Measurements from ENCODE around the gene KRTAP23-1.

The KRTAP23-1 gene, protein sequence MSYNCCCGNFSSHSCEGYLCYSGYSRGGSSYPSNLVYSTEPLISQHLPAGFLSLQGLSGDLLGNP

DNA sequence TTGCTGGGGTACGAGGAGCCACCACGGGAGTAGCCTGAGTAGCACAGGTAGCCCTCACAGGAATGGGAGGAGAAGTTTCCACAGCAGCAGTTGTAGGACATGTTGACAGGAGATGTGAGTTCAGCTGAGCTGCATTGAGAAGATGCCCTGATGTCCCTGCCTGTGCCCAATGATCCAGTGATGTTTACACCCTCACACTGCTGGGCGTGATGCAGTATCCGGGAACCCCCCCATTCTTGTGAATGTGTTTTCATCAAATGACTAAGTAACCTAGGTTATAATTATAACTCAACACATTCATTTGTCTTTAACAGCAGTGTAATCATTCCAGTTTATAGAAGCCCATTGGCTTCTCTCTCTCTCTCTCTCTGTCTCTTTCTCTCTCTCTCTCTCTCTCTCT lies at the start of gene KRTAP23-1:
KRTAP23-1 (minus strand) TSS at position 101 of the 400 bp plus-strand sequence; CDS start at position 101, 0 bp downstream.
- DNase-seq (ENCODE audit: extremely low spot score, insufficient read length, low read depth), result no peak
- FAIRE-seq, result no peak

DNA sequence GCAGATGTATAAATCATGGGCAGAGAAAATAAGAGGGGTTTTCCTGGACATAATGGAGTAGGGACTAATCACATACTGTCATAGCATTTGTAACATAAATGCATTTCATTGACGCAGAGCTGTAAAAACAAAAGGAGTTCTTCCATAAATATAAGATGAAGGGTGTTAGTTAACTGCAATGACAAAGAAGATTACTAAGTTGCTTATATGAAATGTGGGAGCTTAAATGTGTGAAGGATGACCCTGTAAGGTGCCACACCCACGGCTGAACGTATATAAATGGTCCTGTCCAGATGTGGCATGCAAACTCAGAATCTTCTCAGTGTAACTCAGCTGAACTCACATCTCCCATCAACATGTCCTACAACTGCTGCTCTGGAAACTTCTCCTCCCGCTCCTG lies 47.3 kb upstream of the KRTAP23-1 start, which contains the start of gene KRTAP13-1:
KRTAP13-1 (plus strand) TSS at position 301 of the 400 bp plus-strand sequence; CDS start at position 357, 56 bp downstream.
- DNase-seq (ENCODE audit: extremely low spot score, insufficient read length, low read depth), result no peak
- no peak for FAIRE-seq

DNA sequence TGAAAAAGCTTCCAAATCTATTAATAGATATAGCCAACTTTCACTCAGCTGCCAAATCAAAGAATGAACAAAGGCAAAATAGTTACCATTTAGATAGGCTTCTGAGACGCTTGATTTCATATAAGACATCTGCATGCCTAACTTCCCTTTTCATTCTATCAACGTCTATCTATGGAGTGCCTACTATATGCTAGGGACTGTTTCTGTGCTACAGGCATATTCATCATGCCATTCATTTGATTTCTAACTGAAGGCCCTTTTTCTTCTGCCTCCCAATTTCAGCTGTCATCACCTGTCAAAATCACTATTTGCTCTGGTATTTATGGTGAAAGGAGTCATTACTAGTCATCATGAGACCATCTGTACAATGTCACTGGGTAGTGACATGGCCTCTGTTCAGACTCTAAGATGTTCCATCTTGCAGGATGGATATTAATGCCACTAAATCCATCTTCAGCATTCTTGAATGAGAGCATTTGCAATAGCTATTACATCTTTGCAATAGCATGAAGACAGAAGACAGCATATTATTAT lies 43.2 kb upstream of the KRTAP23-1 start:
- DNase-seq (ENCODE audit: extremely low spot score, insufficient read length, low read depth), result no peak
- FAIRE-seq, result no peak

DNA sequence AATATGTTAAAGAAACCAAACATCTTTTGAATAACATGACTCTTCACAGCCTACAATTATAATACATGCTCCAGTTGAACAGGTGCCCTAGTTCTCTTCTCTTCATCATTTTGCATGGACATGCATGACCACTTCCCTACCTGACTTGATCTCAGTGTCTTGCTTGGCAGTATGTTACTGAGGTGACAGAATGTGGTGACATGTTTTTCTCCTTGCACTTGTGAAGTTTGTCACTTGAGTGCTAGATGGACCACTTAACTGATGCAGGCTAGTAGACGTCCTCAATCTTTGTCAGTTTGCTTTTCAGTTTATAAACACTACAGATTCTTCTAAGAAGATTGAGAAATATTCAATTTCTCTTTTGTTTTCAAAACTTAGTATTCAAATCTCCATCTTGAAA lies 33.8 kb upstream of the KRTAP23-1 start:
- DNase-seq (ENCODE audit: extremely low spot score, insufficient read length, low read depth), result no peak
- FAIRE-seq, result no peak

DNA sequence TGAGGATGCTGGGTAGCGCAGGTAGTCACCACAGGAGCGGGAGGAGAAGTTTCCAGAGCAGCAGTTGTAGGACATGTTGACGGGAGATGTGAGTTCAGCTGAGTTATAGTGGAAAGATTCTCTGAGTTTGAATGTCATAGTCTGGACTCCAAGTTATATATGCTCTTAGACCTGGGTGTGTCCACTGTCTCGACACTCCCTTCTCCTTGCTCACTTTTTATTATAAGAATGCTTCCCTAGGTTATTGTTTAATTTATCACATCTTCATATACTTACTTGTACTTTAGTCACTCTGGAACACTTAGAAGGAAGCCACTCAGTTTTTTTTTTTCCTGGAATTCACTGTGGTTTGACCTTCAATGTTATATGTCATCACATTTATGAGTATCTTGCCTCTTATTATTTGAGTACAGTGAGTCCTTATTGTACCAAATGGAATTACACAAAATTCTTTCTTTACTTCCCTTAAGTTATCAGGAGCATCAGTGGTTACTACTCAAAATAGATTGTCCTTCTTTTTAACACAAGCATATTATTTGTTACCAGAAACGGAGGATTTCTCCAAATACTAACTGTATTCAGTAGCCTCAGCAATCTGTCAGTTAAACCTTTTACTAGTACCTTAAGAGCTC lies 23.8 kb upstream of the KRTAP23-1 start, which contains the start of gene KRTAP13-2:
KRTAP13-2 (minus strand) TSS at position 133 of the 632 bp plus-strand sequence; CDS start at position 75, 58 bp downstream.
- no peak for DNase-seq (ENCODE audit: extremely low spot score, insufficient read length, low read depth)

DNA sequence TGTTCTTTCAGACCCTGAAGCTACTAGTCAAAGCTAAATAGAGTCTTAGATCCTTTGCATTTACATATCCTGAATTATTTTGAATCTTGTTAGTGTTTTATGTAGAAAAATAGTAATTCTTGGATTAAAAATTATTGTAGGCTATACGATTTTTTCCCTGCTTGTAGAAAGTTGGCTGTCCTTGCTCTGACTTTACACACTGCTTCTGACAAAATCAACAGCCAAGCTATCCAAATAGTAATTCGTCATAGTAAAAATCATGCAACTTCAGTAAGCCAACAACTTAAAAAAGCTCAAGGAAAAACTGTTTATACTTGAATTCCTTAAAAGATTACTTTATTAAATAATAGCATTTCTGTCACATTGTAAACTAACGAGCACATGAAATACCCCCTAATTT lies 7.5 kb upstream of the KRTAP23-1 start:
- FAIRE-seq (no peak), DNase-seq (ENCODE audit: extremely low spot score, insufficient read length, low read depth) (no peak)

More for the DNA sequence above, 23.8 kb upstream of the KRTAP23-1 start, which contains the start of gene KRTAP13-2:
- FAIRE-seq, result no peak

DNA sequence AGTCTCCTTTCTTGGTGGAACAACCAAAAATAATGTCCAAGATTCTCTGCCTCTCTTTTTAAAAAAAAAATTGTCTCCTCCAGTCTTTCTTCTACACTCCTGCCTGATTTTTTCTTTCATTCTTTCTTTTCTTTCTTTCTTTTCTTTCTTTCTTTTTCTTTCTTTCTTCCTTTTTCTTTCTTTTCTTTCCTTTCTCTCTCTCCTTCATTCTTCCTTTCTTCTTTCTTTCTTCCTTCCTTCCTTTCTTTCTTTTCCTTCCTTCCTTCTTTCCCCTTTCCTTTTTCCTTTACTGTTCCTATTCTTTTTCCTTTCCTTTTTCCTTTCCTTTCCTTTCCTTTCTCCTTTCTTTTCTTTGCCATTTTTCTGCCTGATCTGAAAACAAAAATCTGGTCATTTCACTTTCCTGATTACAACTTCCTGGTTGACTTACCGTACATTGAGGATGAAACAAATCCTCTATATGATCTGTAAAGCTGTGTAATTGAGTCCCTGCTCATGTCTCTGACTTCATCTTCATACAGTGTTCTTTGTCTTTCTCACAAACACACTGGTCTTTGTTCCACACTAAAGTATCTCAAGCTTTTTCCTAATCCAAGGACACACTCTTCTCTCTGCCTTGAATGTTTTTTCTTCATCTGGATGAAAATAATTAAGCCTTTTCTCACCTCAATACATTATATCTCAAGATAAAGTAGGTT lies 6.1 kb upstream of the KRTAP23-1 start:
- FAIRE-seq (no peak), DNase-seq (ENCODE audit: extremely low spot score, insufficient read length, low read depth) (no peak)

DNA sequence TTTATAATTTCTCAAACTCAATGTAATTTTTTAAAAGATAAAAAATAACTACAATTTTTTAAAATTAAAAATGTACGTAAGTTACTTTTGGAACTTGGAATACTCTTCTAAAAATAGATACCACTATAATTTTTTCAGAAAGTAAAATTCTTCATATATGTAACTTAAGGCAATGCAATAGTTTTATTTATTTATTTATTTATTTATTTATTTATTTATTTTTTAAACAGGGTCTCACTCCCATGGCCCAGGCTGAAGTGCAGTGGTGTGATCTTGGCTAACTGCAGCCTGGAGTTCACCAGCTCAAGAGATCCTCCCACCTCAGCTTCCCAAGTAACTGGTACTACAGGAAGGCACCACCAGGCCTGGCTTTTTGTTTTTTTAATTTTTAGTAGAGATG lies 3.1 kb upstream of the KRTAP23-1 start:
- no peak for FAIRE-seq
- DNase-seq (ENCODE audit: extremely low spot score, insufficient read length, low read depth), result no peak

DNA sequence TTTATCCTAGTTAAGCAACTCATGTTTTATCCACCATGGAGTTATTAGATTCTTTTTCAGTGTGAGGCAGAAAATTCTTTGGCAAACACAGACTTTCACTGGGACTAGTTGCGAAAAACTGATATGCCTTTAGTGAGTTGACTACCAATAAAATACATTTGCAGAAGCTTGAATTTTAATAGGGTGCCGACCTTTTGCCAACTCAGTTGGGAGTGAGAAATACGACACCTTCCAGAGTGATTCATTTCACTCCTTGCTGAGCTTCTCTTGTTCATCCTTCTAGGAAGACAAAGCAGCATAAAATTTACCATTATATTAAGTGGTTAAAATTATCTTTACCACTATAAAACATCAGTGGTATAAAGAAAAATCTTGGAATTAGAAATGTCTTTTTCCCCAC lies 1.2 kb upstream of the KRTAP23-1 start:
- FAIRE-seq, result no peak
- DNase-seq (ENCODE audit: extremely low spot score, insufficient read length, low read depth), result no peak

DNA sequence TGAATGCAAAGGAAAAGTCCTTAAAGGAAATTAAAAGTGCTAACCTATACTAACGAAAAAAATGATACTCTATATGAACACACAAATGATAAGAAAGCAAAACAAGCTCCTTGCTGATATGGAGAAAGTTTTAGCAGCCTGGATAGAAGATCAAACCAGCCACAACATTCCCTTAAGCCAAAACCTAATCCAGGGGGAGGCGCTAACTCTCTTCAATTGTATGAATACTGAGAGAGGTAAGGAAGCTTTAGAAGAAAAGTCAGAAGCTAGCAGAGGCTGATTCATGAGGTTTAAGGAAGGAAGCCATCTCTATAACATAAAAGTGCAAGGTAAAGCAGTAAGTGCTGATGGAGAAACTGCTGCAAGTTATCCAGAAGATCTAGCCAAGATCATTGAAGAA lies 3.4 kb downstream of the KRTAP23-1 start:
- FAIRE-seq, result no peak
- no peak for DNase-seq (ENCODE audit: extremely low spot score, insufficient read length, low read depth)

DNA sequence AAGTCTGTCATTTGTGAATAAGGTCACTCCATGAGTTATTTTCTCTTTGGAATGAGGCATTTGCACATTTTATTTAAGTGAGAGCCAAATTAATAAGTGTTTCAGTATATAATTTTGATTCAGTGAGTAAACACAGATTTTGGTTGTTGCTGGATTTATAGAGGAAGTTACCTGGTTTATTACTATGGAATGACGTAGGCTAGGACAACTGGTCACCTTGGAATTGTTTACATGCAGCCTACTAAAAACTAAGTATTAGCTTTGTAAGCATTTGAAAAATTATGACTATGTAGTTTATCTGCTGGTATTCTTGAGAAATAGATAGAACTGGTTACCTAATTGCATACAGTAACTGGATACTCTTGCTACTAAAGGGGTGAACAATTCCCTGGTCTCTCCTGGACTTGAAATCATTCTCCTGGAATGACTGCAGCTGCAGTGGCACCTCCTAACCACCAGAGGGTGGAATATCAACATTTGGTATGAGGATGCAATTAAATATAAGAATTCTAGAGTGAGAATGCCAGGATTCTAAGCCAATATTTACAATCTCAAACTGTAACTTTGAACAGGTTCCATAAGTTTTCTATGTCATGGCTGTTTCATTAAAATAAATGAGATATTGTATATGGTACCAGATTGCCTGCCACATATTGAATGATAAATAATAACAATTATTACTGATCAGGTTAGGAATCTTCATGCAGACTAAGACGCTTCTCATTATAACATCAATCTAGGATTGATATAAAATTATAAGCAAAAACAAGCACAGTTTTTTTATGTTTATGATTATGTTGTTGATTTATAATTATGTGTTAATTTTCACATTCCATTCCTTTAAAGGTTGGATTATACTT lies 7.5 kb downstream of the KRTAP23-1 start:
- no peak for DNase-seq (ENCODE audit: extremely low spot score, insufficient read length, low read depth)
- no peak for FAIRE-seq

DNA sequence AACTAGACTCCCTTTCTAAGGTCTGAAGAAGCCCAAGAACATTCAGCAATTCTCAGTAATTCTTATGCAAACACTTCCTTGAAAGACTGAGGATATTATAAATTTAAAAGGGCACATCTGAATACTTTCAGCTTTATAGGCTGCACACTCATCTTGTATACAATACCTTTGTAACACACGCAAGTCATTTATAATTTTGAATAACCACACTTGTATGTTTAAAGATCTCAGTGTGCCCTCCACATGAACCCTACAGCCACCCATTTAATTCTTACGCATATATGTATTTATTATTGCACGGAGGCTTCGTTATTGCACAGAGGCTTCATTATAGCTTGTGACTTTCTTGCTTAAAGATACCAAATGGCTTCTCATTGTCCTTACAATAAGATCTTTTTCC lies 9.7 kb downstream of the KRTAP23-1 start:
- DNase-seq (ENCODE audit: extremely low spot score, insufficient read length, low read depth), result no peak
- no peak for FAIRE-seq

DNA sequence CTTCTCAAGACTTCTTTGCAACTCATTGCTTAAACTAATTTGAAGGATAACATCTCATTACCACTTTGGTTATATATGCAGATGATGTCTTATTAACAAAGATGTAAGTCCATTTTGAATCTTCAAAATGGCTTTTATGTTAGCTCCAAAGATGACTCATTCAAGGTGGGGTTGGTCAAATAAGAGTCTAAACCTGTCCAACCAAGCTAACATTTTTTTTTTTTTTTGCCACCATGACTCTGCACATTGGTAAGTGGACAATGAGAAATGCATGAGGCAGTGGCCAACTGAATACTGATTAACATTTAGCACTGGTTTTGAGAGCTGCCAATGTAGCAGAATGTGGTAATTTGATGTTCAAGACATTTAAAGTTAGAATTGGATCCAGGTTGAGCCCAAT lies 10.6 kb downstream of the KRTAP23-1 start:
- no peak for FAIRE-seq
- DNase-seq (ENCODE audit: extremely low spot score, insufficient read length, low read depth), result no peak

DNA sequence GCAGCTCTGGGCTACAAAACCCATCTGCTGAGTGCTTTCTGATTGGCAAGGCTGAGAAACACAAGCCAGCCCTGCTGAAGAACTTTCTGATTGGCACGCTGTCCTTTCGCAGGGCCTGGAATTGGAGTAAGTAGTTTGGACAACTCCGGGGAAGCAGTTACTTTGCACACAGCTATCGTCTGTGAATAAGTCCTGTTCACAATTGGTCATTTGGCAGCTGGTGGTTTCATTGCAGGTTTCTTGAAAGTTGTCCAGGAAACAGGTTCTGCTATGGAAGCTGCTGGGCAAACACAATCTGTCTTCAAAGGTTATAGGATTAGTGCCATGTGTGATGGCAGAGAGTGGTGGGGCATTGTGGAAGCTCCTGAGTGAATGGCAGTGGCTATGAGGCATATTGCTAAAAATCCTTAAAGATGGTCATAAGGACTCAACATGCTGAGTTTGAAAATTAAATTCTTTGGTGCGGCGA lies 11.1 kb downstream of the KRTAP23-1 start, which contains the start of gene KRTAP27-1:
KRTAP27-1 (minus strand) TSS at position 419 of the 469 bp plus-strand sequence; CDS start at position 393, 26 bp downstream.
- DNase-seq (ENCODE audit: extremely low spot score, insufficient read length, low read depth) (no peak), FAIRE-seq (no peak)

DNA sequence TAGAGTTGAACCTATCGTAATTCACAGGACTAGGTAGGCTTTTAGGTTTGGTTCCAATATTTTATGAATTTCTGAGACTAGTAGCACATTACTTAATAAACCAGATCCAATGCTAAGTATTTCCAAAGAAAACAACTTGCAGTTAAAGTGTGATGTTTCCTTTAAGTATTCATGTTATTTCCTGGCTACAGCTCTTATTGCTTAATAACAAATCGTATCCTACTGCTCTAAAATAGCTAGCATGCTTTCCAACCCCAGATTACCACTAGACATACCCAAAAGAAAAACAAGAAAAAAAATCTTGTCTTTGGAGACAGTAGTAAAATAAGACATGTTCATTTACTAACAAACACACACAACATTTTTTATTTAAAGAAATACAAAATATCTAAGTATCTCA lies 11.8 kb downstream of the KRTAP23-1 start:
- no peak for DNase-seq (ENCODE audit: extremely low spot score, insufficient read length, low read depth)
- FAIRE-seq, result no peak

DNA sequence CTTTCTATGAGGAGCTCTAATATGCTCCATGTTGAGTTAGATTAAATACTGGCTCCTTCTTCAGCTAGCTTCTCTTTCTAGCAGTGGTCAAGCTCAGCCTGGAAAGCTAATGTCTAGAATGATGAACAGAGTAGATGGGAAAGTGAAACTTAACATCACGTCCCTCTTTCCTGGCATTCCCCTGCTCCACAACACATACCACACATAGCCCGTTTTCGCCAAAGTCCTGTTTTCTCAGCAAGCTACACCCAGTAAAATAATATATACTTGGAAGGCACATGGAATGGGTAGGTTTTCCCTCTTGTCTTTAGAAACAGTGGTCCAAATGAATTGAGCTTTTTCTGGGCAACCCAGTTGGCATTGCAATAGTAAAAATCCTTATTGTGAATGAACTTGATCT lies 14.7 kb downstream of the KRTAP23-1 start:
- no peak for FAIRE-seq
- DNase-seq (ENCODE audit: extremely low spot score, insufficient read length, low read depth), result no peak

DNA sequence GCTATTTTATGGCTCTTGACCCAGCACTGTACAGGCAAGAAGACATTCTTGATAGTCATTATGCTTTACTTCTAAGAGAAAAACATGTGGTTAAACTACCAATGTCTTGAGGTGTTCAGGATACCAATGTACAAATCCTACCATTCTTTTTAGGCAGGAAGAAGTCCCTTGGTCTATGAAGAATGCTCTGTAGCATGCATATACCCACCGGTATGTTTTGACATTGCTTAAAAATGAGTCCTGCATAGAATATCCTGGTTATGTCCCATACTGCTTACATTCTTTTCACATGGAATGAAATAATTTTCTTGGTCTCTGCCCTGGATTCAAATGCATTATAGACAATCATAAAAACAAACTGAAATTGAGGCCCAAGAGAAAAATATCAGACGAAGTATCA lies 15.7 kb downstream of the KRTAP23-1 start:
- FAIRE-seq, result no peak
- no peak for DNase-seq (ENCODE audit: extremely low spot score, insufficient read length, low read depth)

DNA sequence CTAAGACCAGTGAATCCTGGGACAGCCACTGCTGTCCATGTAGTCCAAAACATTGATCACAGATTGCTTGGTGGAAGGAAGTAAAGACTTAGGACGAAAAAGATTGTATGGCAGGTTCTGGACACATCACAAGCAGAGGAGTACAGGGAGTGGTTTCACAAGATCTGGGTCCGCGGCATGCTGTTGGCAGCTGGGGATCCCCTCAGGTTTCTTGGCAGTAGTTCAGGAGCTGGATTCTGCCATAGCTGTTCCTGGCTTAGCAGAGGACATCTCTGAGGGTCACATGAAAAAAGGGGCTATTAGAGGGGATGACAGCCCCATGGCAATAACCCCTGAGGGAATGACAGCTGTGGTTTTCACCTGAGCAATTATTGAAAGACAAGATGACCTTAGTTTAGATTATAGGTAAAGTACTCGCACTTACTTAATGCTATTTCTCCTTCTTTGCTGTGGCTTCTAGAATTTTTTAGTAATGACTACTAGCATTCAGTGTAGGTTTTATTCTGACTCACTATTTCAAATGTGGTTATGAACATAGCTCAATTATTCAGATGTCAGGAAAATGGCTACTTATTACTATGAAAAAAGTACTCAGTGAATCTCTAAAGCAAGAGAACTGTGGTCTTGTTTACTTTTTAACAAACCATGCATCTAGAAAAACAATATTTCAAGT lies 19.1 kb downstream of the KRTAP23-1 start:
- DNase-seq (ENCODE audit: extremely low spot score, insufficient read length, low read depth) (no peak), FAIRE-seq (no peak)

DNA sequence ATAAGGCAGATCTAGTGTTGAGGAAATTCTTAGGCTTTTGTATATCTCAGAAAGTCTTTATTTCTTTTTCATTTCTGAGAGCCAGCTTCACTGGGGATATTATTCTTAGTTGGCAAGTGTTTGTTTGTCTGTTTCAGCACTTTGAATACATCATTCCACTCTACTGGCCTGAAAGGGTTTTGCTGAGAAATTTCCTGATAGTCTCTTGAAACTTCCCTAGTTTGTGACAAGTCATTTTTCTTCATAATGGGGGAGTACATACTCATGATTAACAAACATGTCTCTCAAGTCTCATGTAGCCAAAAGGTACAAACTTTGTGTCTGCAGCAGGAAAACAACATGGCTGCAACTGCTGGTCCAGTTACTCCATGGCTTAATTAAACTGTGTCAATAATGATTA lies 22.0 kb downstream of the KRTAP23-1 start:
- DNase-seq (ENCODE audit: extremely low spot score, insufficient read length, low read depth), result no peak
- no peak for FAIRE-seq

Data from GM18507 (cell line).